ENCODE results near the gene TULP4. TPM values are rescaled to one million over a fixed set of nuclear protein-coding genes. Genes with fewer than 3 reads are reported as not detected.

The TULP4 gene
- total and polyA plus RNA-seq, 2 of the 8 experiments (the other 6 are each of a cell fraction or from before 2014, with no cell fraction given) = 7.7 to 51.6 TPM

GRCh38 chr6:158328952-158329351 lies 16.7 kb downstream of the TULP4 start:
- H3K4me1 ChIP-seq (replicated peaks in 1 of 4; ENCODE audit: control insufficient read depth in 3 of 4, insufficient read depth in 4 of 4, low read length in 3 of 4) = peaks cover 0 to 10% (median 6%) of the 10 kb centered on the region in 4 experiments; a peak in 4 of 7 replicates
- H2BK120ac ChIP-seq (replicated peaks; ENCODE audit: low read depth, low read length) = no peak overlapping the region
- no peaks in the 10 kb centered on the region for H3K27me3 ChIP-seq (replicated peaks in 1 of 4; ENCODE audit: control insufficient read depth in 3 of 4, extremely low read depth in 1 of 4, insufficient read depth in 3 of 4, low read length in 3 of 4)
- no peak overlapping the region for H3K56ac ChIP-seq (replicated peaks; ENCODE audit: insufficient read length, low read depth, low read length)
- no peak overlapping the region for H2BK20ac ChIP-seq (ENCODE audit: low read length)
- H2BK5ac ChIP-seq (ENCODE audit: low read depth, low read length) = no peak overlapping the region
- no peak overlapping the region for H4K8ac ChIP-seq (ENCODE audit: extremely low read depth, insufficient read depth, low read length)
- no peak overlapping the region for H3K27ac ChIP-seq (ENCODE audit: low read depth, low read length)
- no peak overlapping the region for H3K4me2 ChIP-seq (ENCODE audit: insufficient read depth in 1 of 2, low read depth in 2 of 2, low read length in 2 of 2)
- H4K5ac ChIP-seq (ENCODE audit: insufficient read length, low read depth, low read length) = no peak overlapping the region
- H3K4ac ChIP-seq (replicated peaks; ENCODE audit: insufficient read length, low read depth, low read length) = no peak overlapping the region
- H3K18ac ChIP-seq (ENCODE audit: extremely low read depth, low read length) = no peak overlapping the region
- peaks cover 0 to 2% of the 10 kb centered on the region in 2 experiments for H4K20me1 ChIP-seq (replicated peaks in 1 of 2; ENCODE audit: control insufficient read depth in 1 of 2, insufficient read depth in 2 of 2, low read length in 2 of 2)
- H3K14ac ChIP-seq (ENCODE audit: insufficient read length) = no peak overlapping the region
- H2BK15ac ChIP-seq (ENCODE audit: low read length) = no peak overlapping the region
- H2AFZ ChIP-seq (ENCODE audit: low read length) = no peak overlapping the region
- no peak overlapping the region for H3K9ac ChIP-seq (replicated peaks in 1 of 4; ENCODE audit: extremely low read depth in 1 of 4, low read depth in 3 of 4, low read length in 3 of 4)
- H3K4me3 ChIP-seq (ENCODE audit: extremely low read depth in 1 of 4, insufficient read depth in 2 of 4, low read depth in 3 of 4, low read length in 4 of 4) = no peak overlapping the region
- H3K36me3 ChIP-seq (ENCODE audit: control insufficient read depth in 2 of 4, insufficient read depth in 4 of 4, low read length in 3 of 4) = peaks cover 0 to 3% (median 0%) of the 10 kb centered on the region in 4 experiments; a peak in 1 of 8 replicates
- no peak overlapping the region for H2BK12ac ChIP-seq (ENCODE audit: low read depth, low read length)
- H4K91ac ChIP-seq (replicated peaks; ENCODE audit: insufficient read length, low read length) = no peak overlapping the region
- peaks cover 4 to 64% of the 10 kb centered on the region in 2 experiments for H3K79me2 ChIP-seq (ENCODE audit: control insufficient read depth in 1 of 2, insufficient read depth in 2 of 2, low read length in 2 of 2)
- 0% methylated on average over 1 of the region's 1 CpG; no CpG with 5 or more reads in 1 of the 2 experiments for WGBS, 2 experiments (ENCODE audit: extremely low coverage in 1 of 2, insufficient coverage in 1 of 2, insufficient read length in 1 of 2, insufficient replicate concordance in 2 of 2, low coverage in 1 of 2, low lambda C conversion rate in 2 of 2, missing lambda C conversion rate in 1 of 2)
- ChIA-PET POLR2A (ENCODE audit: partially characterized antibody) (interaction anchor here (0.6 to 1.7 kb wide), 3 partner anchors 9 to 94 kb away, joined by 3 to 5 read pairs (median 4); no protein-coding TSS in a partner anchor), CTCF (ENCODE audit: partially characterized antibody) (interaction anchor here (0.9 kb wide), 1 partner anchor 194 kb away, joined by 3 read pairs; no protein-coding TSS in a partner anchor)
- no peak for DNase-seq (ENCODE audit: low read depth in 1 of 2, low spot score in 2 of 2)
- H3K79me1 ChIP-seq (ENCODE audit: low read depth, low read length) = 0 out of 2 replicates have a peak, but pooled peaks cover 3% of the 10 kb centered on the region
- FAIRE-seq = no peak
- 0 out of 4 replicates have a peak, but pooled peaks cover 4 to 8% of the 10 kb centered on the region in 2 experiments for H3K9me3 ChIP-seq (ENCODE audit: insufficient read depth in 2 of 2, low read depth in 1 of 2, low read length in 1 of 2)
- H3K23ac ChIP-seq (ENCODE audit: insufficient read length) = no peak overlapping the region
- no peaks in the 10 kb centered on the region for H3K23me2 ChIP-seq (ENCODE audit: low read depth, low read length)
- no peak overlapping the region for H2AK5ac ChIP-seq (ENCODE audit: low read depth, low read length)
- TF ChIP-seq PHF8 (conservative IDR thresholded peaks at IDR 0.05; ENCODE audit: low read depth, low read length) (no peak), CTCF (IDR thresholded peaks at IDR 0.05; ENCODE audit: control extremely low read depth in 1 of 3, insufficient read depth in 1 of 3, low read depth in 1 of 3, low read length in 3 of 3) (no peak), KDM5A (IDR thresholded peaks at IDR 0.05; ENCODE audit: low read length) (no peak), RNF2 (IDR thresholded peaks at IDR 0.05; ENCODE audit: borderline replicate concordance, low read depth, low read length, missing control alignments, poor library complexity, severe bottlenecking) (no peak), HDAC2 (IDR thresholded peaks at IDR 0.05; ENCODE audit: borderline replicate concordance in 1 of 2, low read depth in 2 of 2, low read length in 2 of 2) (no peak), CTBP2 (IDR thresholded peaks at IDR 0.05; ENCODE audit: borderline replicate concordance, insufficient read depth, insufficient read length, low read length) (no peak)
